HG03045 (cell line): Measurements from ENCODE around the gene FBXL17.

ENCODE experiments used
- ATAC-seq: cut with Tn5 transposase; IDR thresholded peaks from one replicate; pipeline ENCODE4 v1.9.1; 2021; ENCODE audit warnings: mild to moderate bottlenecking, moderate library complexity; ENCODE audit not compliant: unreplicated experiment

The FBXL17 gene

DNA sequence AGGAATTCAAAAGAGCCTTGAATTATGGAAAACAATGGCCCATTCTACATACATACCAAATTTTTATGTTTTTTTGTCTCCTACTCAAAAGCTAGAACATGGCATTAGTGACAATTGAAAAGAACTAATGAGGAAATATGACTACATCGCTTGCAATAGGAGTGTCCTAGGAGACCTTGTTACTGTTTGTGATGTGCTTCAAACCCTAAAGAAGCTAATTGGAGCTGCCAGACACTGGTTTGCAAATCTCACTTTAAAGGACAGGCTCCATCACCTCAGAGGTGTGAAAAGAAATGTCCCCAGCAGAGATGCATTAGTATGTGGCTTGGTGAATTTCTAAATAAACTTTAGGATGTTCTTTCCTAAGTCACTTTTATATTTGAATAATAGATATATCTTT lies 356.9 kb downstream of the FBXL17 start:
- no peak for ATAC-seq

DNA sequence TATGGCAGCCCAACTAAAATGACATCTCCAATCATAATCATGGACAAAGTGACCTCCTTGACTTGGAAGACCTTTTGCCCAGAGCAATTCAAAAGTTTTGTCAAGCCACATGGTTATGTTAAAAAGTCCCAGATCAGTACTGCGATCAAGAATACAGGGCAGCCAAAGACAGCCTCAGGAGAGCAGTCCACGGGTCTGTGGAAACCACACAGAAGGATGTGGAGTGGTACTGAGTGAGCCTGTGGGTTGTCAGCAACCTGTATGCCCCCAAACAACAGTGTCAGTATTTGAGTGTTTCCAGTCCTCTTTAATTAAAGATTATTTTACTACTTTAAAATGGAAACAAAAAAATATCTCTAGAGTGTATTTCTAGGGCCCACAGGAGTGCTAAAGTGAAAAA lies 365.8 kb downstream of the FBXL17 start:
- ATAC-seq: no peak

DNA sequence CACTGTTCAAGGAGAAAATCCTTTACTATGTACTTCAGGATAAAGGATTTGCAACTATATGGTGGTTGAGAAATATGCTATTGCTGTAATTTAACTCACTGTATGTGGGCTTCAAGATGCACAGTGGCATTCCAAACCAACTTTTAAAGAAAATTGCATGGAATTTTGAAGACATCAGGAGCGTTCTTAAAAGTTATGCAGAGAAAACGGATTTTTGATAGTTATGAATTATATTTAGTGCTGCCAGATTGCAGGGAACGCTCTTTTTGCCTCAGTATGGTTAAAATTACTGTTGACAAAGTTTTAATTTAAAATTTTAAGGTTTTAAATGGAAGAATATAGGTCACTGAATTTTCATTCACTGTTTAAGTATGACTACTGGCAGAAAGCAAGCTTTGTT lies 375.1 kb downstream of the FBXL17 start:
- ATAC-seq: no peak

DNA sequence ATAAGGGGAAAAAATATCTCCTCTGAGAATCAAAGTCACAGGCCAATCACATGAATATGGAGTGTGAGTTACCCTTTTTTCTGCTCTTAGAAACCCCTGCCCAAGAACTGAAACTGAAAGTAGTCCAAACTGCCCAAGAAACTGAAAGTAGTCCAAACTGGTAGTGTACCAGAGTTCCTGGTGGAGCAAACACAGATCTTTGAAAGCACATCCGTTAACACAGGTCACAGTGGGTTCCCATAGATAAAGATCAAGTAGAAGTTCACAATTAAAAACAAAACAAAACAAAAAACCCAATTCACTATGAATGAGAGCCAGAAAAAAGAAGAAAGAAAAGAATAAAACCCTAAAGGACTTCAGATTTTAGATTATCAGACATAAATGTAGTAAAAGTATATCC lies 378.7 kb downstream of the FBXL17 start:
- peak; percentile 86 for ATAC-seq

DNA sequence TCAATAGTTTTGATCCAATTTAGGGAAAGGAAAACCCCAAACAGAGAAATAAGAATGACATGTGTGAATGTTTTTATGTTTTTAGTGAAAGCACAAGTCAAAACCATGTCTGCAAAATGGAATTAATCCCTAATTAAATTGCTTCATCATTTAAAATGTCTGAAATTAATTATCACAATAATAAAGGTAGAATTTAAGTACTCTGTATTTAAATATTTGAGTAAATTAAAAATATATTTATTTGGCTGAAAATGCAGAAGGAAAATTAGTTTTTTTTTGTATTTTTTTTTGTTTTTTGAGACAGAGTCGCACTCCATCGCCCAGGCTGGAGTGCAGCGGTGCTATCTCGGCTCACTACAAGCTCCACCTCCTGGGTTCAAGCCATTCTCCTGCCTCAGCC lies 380.7 kb downstream of the FBXL17 start:
- ATAC-seq: no peak

DNA sequence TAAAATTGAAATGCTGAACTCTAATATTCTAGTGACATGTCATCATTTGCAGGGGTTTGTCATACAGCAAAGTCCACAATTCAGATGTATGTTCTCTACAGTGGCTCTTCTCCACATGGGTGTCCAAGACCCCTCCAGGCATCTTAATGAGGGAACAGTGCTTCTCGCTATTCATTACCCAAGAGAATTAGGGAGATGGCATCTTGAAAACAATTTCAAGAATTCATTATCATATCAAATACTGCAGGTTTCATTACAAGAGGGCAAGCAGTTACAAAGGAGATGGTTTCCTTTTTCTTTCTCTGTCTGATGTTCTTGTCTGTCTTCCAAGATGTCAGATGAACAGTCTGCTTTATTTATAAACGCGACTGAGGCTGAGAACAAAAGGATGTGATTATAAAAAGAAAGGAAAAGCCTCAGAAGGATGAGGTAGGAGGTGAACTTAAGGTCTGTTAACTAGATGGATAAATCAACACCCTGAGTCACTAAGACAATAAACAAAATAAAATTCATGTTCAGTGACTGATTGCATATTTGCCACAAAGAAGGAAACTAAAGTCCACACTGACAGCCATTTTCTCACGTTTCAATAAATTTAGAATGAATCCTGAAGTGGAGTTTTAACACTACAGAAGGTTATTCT lies 384.4 kb downstream of the FBXL17 start:
- no peak for ATAC-seq

DNA sequence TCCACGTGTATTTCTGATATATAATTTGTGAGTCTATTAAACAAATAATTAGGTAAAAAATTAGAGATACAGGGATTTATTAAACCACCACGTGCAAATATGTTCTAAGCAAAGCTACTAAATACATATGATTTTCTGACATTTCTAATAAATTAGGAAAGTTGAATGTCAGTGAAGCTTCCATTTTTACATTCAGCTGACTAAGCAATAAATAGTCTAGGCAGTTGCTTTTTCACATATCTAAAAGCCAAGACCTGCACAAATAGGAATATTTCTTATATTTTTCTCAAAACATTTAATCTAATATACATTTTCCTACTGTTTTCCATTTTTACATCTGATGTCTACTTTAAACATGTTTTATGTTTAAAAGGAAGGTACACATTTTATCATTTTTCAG lies 388.6 kb downstream of the FBXL17 start:
- ATAC-seq: no peak

DNA sequence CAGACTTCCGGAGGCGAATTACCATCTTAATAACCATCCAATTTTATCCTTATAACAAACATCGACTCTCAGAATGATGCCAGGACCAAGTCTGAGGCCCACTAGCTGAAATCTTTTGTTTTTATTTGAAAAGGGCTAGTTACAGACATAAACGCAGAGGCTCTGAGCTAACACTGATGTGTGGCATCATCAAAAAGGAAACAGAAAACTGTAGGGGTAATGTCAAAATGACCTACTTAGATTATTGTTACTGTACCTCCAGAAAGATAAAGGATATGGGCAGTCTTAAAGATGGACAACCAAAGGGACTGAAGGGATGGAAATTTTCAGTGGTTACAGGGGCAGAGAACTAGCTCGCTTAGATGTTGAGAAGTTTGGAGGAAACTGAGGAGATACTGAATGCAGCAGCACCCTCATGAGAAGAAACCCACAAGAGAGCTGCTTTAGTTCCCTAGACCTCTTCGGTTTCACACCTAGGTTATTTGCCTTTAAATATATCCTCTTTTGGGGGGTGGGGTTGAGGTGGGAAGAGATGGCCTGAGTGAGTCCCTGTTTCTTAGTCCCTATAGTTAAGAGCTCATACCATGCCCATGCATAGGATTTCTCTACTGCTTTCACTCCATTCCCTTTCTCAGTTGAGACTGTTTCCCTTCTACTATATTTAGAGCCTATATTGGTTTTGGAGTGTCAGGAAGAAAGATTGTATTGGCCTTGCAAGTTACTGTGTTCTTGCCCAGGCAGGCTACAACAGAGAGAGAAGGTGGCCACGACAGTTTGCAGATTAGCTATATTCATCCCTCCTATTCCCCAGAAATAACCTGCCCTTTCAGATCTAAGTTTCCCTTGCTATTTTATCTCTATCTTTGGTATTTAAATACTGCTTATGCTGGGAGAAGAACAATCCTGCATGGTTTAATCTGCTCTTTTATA lies 390.8 kb downstream of the FBXL17 start:
- no peak for ATAC-seq

DNA sequence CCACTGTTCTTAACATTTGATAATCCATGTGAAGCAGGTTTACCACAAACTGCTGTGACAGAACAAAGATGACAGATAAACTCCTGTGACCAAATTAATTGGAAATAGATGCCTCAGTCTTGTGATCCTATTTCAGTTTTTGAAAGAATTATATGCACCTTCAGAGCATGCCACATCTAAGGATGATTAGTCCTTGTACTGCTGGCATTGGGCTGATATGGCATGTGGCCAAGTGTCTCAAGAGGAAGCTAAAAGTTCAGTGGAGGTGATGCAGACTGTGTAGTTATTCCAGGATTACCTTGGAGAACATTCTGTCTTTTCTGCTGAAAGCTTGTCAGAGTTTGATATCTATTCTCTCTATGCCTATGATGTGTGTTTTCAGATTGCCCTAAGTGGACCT lies 396.8 kb downstream of the FBXL17 start:
- ATAC-seq: no peak

DNA sequence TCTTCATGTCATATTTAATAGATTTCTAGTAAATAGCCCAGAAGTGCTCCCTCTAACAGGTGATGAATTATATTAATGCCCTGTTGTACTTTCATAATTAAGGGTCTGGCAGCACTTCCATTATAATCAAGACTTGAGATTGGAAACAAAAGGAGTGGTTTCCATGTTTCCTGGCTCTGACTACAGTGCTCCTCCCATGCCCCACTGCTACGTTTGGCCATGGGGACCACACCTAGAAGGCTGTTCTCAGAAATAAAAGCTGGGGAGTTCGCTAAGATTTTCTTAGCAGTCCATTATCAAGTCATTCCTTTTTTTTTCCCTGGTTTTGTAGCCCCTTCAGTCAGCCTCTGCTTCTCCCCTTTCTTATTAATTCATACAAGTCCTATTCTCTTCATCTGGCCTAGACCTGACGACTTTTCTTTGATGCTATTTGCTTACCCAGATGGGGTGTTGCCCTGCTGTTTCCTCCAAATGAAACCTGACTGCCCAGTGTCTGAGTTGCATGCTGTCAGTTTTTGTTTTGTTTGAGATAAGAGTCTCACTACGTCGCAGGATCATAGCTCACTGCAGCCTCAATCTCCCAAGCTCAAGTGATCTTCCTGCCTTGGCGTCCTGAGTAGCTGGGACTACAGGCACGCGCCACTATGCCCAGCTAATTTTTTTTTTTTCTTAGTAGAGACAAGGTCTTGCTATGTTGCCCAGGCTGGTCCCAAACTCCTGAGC lies 399.0 kb downstream of the FBXL17 start:
- ATAC-seq: no peak

DNA sequence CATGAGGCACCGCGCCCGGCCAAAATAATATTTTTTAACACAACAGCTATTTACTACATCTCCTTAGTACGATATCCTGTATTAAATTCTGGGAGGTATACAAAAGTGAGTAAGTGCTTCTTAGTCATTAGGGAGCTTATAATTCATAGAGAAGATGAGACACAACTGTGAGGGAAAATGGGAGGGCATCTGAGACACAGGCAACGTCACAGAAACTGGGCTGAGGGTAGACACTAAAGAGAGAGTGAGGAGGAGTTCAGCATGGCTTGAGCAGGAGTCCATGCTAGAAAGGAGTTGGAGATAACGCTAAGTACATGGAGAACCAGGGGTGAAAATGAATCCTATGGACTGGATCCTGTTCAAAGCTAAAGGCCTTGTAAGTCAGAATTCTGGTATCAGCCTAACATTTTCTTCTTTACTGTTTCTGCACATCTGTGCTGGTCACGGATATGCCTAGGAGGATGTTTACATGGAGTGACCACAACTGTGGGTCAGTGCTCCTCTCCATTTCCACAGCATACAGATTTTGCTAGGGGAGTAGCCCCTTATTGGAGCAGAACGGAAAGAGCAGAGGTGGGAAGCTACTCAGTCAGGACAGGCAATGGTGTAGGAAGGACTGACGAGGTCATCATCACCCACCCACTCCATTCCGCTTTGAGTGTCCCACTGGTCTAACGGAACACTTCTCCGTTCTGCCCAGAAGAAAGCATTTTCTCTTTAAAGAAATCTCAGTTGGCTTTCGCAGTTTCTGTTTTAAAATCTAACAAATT lies 400.8 kb downstream of the FBXL17 start:
- no peak for ATAC-seq

DNA sequence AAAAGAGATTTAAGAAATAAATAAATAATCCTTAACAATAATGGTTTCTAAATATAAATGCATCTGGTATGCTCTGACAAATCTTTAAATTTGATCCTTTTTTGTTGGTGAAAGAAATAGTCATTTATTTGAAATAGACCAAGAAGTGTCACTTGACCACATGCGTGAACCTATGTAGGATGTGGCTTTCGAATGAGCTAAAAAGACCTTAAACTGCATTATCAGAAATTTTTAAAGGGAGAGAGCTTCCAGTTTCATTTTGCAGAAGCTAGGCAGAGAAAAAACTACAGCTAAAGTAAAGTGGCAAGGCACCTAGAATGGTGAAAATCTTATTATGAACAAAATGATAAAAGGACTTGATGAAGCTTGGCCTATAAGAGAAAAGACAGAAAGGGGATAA lies 402.0 kb downstream of the FBXL17 start:
- ATAC-seq: no peak

DNA sequence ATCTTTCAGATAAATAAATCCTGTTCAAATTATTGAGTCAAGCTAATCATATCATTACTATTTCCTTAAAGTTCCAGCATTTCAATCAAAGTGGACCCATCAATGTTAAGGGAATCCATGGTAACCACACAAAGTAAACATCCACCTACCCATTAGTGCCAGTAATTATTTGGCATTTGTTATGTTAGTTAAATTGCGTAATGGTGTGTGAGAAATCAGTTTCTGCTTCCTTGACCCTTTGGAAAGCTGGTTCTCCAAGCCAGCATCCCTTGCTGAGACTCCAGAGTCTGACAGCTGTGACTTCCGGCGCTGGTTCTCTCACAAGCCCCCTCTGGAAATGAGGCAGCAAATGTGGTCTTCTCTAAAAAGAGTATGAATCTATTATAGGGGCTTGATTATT lies 402.6 kb downstream of the FBXL17 start:
- ATAC-seq: no peak

DNA sequence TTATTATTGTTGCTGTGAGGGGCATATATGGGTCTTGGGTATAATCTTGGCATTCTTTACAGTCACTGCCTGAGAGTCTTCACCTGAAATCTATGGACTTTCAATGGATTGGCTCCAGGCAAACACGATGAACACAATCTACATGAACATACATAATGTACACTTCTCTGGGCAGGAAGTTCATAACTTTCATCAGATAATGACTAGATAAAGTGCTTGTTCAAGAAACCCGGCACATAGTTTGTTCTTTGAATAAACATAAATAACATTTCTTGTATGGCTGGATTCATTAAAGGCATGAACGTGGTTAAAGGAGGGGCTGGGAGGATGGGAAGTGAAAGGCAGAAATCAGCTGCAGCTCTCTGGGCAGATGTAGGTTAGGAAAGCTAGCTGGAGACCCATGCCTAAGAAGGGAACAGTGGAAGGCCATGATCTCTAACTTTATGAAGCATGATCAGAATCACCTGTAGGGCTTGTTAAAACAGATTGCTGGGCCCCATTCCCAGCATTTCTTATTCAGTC lies 404.3 kb downstream of the FBXL17 start:
- ATAC-seq: no peak

DNA sequence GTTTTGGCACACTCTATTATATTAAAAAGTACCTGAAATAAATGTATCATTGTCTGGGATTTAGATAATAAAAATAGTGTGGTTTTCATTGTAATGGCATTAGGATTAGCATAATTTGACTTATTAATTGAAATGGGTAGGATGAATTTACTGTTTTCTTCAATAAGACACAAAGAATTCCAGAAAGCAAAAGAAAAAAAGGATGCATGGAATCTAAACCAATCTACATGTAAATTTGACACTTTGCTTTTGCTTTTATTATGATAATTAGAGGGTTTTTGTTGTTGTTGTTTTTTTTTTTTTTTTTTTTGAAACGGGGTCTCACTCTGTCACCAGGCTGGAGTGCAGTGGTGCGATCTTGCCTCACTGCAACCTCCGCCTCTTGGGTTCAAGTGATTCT lies 406.3 kb downstream of the FBXL17 start:
- ATAC-seq: no peak

DNA sequence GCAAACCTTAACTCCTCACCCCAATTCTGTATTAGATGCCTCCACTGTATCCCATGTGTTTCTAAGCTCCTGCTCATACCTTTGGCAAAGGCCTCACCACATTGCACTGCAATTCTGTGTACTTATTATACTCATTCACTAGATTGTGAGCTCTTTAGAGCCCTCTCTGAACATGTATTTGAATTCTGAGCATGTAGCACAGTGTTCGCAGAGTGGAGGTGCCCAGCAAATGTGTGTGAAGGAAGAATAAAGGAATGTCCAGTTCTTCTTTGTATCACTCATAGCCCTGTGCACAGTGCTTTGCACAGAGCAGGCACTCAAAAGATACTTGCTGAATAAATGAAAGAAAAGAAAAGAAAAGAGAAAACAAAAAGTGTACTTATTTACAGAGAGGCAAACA lies 410.1 kb downstream of the FBXL17 start:
- no peak for ATAC-seq

DNA sequence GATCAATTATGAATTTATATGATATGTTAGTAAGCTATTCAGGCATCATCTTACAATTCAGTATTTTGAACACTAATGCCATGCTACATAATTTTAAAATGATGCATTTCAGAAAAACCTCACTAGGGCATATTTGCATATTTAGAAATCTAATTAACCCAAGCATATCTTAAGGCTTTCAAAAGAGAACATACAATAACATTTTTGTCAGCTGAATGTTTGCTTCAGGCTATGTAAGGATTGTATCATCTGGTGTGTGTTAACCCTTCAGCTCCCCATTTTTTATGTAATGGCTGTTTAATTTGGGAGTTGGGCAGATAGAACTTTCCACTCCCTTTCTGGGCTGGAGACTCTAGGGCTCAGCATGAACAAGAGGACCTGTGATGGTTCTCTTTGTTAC lies 412.1 kb downstream of the FBXL17 start:
- ATAC-seq: no peak

DNA sequence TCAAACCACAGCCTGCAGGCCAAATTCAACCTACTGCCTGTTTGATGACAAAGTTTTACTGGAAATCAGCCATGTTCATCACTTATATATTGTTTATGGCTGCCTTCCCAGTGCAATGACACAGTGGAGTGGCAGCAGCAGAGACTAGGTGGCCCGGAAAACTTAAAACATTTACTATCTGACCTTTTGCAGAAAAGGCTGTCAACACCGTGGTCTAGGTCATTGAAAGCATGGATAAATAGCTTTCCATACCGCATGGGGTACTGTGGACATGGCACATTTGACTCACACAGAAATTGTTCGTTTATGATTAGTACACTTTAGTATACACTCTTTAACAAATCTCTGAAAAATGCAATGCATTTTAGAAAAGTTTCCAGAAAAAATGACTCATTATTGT lies 412.9 kb downstream of the FBXL17 start:
- ATAC-seq: no peak

DNA sequence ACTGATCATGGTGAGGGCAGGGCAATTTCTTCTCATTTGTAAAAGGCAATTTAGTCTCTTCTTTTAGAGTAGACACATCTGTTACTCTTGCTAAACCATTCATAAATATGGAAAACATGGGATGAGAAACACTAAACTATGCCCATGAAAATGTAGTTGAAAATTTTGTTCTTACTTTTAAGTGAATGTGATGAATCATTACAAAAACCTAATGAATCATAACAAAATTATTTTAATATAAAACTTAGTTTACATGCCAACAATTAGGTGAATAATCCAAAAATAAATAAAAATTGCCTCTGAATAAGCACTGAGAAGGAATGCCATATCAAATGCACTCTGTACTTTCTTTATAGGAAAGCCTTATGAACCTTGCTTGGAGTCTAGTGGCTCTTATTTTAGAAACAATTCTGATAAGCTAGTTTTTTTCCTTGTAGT lies 413.5 kb downstream of the FBXL17 start:
- no peak for ATAC-seq

DNA sequence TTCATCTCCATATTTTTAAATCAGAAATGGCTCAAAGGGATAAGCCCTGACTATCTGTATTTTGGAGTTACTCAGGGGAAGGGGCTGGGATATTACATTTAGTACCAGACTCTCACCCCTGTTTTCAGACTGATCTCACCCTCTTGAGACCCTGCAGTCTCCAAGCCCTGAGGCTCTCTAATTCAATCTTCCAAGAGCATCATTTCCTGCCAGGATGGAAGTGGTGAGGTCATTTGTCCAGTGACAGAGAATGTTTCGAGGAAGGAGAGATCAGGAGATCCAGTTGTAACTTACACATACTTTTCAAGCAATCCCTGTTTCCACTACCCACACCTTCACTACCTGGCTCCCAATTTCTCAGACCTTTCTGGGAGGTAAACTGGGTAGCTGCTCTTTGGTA lies 415.7 kb downstream of the FBXL17 start:
- ATAC-seq: no peak

DNA sequence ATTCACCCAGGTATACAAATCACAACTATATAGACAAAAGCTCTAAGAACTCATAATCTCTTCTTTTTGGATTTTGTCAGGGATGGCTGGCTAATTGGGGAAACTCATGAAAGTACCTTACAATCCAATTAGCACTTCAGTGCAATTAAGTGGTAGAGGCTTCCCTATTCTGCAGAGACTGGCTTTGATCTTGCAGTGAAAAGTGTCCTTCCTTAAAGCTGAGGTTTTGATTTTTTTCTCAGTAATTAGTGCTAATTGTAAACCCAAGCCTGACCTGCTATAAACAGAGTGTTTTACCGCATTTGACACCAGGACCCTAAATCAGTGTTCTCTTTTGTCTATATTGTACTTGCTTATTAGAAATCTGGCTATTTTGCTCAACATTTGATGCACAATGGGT lies 417.2 kb downstream of the FBXL17 start:
- ATAC-seq: no peak
